Breast epithelium (tissue), 3 donors: Measurements from ENCODE around the gene MACROD2.

Source experiments
- CTCF ChIP-seq, 3 donors: fragments of 450-650 bp; IDR thresholded peaks; one replicate each; pipeline ENCODE4 v1.5.1; 2016 to 2017; ENCODE audit warnings: antibody characterized with exemption in 3 of 3, mild to moderate bottlenecking in 3 of 3, moderate library complexity in 3 of 3
- POLR2A ChIP-seq: fragments of 450-650 bp; IDR thresholded peaks from one replicate; pipeline ENCODE4 v1.6.1; 2016; ENCODE audit warnings: antibody characterized with exemption, mild to moderate bottlenecking, moderate library complexity

GRCh38 chr20:15535863-15536262, 1540.5 kb downstream of the MACROD2 start:
- TF ChIP-seq CTCF (IDR thresholded peaks at IDR 0.05) (no peak), POLR2A (no peak)
